ENCODE data around the gene PARVA. TPM values are rescaled to one million over a fixed set of nuclear protein-coding genes. Genes with fewer than 3 reads are reported as not detected.

PARVA gene
- total and polyA plus RNA-seq, 2 donors (not counting 1 experiment from before 2014, with no cell fraction given) = 27.7 to 195 TPM

DNA sequence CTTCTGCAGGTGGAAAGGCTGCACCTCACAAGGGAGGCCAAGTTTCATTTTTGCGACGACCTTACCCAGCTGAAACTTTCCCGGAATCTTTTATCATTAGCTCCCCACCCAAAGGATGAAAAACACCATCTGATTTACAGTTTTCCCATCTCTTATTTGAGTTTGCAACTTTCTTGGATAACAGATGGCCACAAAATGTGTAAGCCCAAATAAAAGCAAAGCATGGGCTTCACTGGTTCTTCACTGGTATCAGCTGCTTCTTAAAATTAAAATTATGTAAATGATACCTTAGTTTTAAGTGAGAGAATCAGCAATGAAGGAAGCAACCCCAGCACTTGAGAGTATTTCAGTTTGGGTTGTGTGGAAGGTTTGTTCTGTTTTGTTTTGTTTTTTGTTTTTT is 55.8 kb downstream of the PARVA start:
- Histone ChIP-seq H2AFZ (ENCODE audit: low read length) (no peak overlapping the region), H3K4me3 (replicated peaks in 1 of 4; ENCODE audit: control extremely low read depth in 1 of 4, insufficient read depth in 1 of 4, low read depth in 3 of 4, low read length in 4 of 4) (peak overlapping the region in 1 of 4 experiments; percentile 13)

DNA sequence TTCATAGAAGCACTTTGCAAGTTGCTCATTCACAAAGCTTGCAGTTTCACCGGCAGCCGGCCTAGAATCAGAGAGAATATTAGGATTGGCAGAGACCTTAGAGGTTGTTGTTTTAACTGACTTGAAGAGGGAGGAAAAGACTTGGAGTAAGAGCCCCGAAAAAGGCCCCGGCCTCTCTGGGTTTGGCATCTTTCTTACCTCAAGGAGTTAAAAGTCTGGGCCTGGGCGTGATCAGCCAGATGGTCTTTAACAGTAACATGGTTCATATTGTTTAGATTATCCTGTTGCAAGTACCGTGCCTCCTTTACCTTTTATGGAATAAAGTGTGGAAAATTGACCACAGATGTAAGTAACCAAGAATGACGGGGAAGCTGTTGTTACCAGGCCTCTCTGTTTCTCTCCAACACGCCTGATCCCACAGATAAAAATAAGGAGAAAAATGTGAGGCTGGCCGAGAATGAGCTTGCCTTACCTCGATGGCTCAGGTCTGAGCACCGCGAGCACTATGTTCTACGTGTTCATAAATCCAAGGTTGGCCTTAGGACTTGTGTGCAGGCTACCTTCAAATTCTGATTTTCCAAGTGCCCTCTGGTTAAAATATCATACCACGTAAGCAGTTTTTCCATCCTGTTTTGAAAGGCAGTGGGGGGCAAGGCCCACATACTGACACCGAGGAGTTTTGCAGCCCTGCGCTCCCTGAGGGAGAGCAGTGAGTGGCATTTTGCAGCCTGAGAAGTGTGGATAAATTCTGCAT is 56.4 kb downstream of the PARVA start:
- Histone ChIP-seq H3K9me3 (ENCODE audit: control insufficient read depth, insufficient read depth, low read depth, low read length) (no peaks in the 10 kb centered on the region), H3K9ac (ENCODE audit: insufficient read depth, low read length) (no peak overlapping the region), H3K27ac (ENCODE audit: insufficient read depth, low read length) (peak overlapping the region; percentile 58), H3K4me2 (ENCODE audit: extremely low read depth, insufficient read depth, low read length) (peak overlapping the region; percentile 55), H3K4me1 (ENCODE audit: control insufficient read depth, extremely low read depth, insufficient read depth, low read length) (peaks cover 21% of the 10 kb centered on the region), H2AFZ (ENCODE audit: low read length) (no peak overlapping the region), H3K4me3 (replicated peaks in 1 of 4; ENCODE audit: control extremely low read depth in 1 of 4, insufficient read depth in 1 of 4, low read depth in 3 of 4, low read length in 4 of 4) (no peak overlapping the region), H3K79me2 (ENCODE audit: control insufficient read depth, insufficient read depth, low read length) (peaks cover 29% of the 10 kb centered on the region), H3K36me3 (ENCODE audit: control insufficient read depth, insufficient read depth, low read length) (peaks cover 1% of the 10 kb centered on the region), H3K27me3 (ENCODE audit: control insufficient read depth, insufficient read depth, low read length) (no peaks in the 10 kb centered on the region), H4K20me1 (ENCODE audit: control insufficient read depth, extremely low read depth, insufficient read depth, low read length) (no peaks in the 10 kb centered on the region)
- TF ChIP-seq CTCF (conservative IDR thresholded peaks at IDR 0.05 in 1 of 2, IDR thresholded peaks at IDR 0.05 in 1 of 2; ENCODE audit: low read depth in 1 of 2, low read length in 2 of 2) = no peak
- TF ChIP-seq EZH2 (IDR thresholded peaks at IDR 0.05; ENCODE audit: low read length, missing control alignments) = no peak
- peak; percentile 98 to 99 for DNase-seq (ENCODE audit: low read depth in 2 of 2)

More for the DNA sequence above, 55.8 kb downstream of the PARVA start:
- no peaks in the 10 kb centered on the region for H3K27me3 ChIP-seq (ENCODE audit: control insufficient read depth, insufficient read depth, low read length)
- H3K9me3 ChIP-seq (ENCODE audit: control insufficient read depth, insufficient read depth, low read depth, low read length) = no peaks in the 10 kb centered on the region
- H3K4me1 ChIP-seq (ENCODE audit: control insufficient read depth, extremely low read depth, insufficient read depth, low read length) = peaks cover 21% of the 10 kb centered on the region
- H3K79me2 ChIP-seq (ENCODE audit: control insufficient read depth, insufficient read depth, low read length) = peaks cover 32% of the 10 kb centered on the region
- H4K20me1 ChIP-seq (ENCODE audit: control insufficient read depth, extremely low read depth, insufficient read depth, low read length) = no peaks in the 10 kb centered on the region
- peaks cover 1% of the 10 kb centered on the region for H3K36me3 ChIP-seq (ENCODE audit: control insufficient read depth, insufficient read depth, low read length)
- no peak overlapping the region for H3K9ac ChIP-seq (ENCODE audit: insufficient read depth, low read length)
- TF ChIP-seq EZH2 (IDR thresholded peaks at IDR 0.05; ENCODE audit: low read length, missing control alignments) (no peak), CTCF (conservative IDR thresholded peaks at IDR 0.05 in 1 of 2, IDR thresholded peaks at IDR 0.05 in 1 of 2; ENCODE audit: low read depth in 1 of 2, low read length in 2 of 2) (no peak)
- peak overlapping the region; percentile 58 for H3K27ac ChIP-seq (ENCODE audit: insufficient read depth, low read length)
- peak overlapping the region; percentile 66 for H3K4me2 ChIP-seq (ENCODE audit: extremely low read depth, insufficient read depth, low read length)
- DNase-seq (ENCODE audit: low read depth in 2 of 2) = no peak

DNA sequence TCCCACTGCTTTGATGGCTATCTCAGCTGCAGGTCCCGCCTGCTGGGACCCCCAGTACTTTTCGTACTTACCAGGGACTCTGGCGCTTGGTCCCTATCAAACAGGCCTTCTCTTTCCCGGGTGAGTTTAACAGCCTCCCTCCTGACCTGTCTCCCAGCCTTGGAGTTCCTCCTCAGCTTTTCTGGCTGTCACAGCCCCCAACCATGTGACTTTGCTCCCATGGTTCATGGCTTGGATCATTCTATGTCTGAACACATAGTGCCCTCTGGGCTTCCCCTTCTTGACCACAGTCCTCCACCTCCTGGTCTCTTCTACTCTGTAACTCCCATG is 56.9 kb downstream of the PARVA start:
- Histone ChIP-seq H3K27ac (ENCODE audit: insufficient read depth, low read length) (peak overlapping the region; percentile 58), H2AFZ (ENCODE audit: low read length) (no peak overlapping the region), H3K4me1 (ENCODE audit: control insufficient read depth, extremely low read depth, insufficient read depth, low read length) (peaks cover 21% of the 10 kb centered on the region), H4K20me1 (ENCODE audit: control insufficient read depth, extremely low read depth, insufficient read depth, low read length) (no peaks in the 10 kb centered on the region), H3K27me3 (ENCODE audit: control insufficient read depth, insufficient read depth, low read length) (no peaks in the 10 kb centered on the region), H3K4me2 (ENCODE audit: extremely low read depth, insufficient read depth, low read length) (no peak overlapping the region), H3K36me3 (ENCODE audit: control insufficient read depth, insufficient read depth, low read length) (peaks cover 1% of the 10 kb centered on the region), H3K9ac (ENCODE audit: insufficient read depth, low read length) (no peak overlapping the region), H3K79me2 (ENCODE audit: control insufficient read depth, insufficient read depth, low read length) (peaks cover 25% of the 10 kb centered on the region), H3K4me3 (replicated peaks in 1 of 4; ENCODE audit: control extremely low read depth in 1 of 4, insufficient read depth in 1 of 4, low read depth in 3 of 4, low read length in 4 of 4) (no peak overlapping the region), H3K9me3 (ENCODE audit: control insufficient read depth, insufficient read depth, low read depth, low read length) (no peaks in the 10 kb centered on the region)
- DNase-seq (ENCODE audit: low read depth in 2 of 2) = peak; percentile 35 to 43
- TF ChIP-seq CTCF (conservative IDR thresholded peaks at IDR 0.05 in 1 of 2, IDR thresholded peaks at IDR 0.05 in 1 of 2; ENCODE audit: low read depth in 1 of 2, low read length in 2 of 2) = no peak
- no peak for TF ChIP-seq EZH2 (IDR thresholded peaks at IDR 0.05; ENCODE audit: low read length, missing control alignments)
